Memory B cell (primary cell): ENCODE data around the gene IGFALS.

Experiments
- ATAC-seq: fragments of 150-1000 bp; cut with Tn5 transposase; 2 replicates; pipeline ENCODE4 v1.10.0; 2021; ENCODE audit warnings: low read depth, mild to moderate bottlenecking, moderate library complexity
- DNase-seq, 2 donors: peaks; one replicate each; pipeline ENCODE4 v3.0.0; 2022; ENCODE audit warnings: low spot score in 2 of 2
- H3K27ac Mint-ChIP-seq: one replicate; pipeline ENCODE4 v1.8.0; 2022; ENCODE audit warnings: mild to moderate bottlenecking, moderate library complexity, mixed read lengths
- H3K27me3 Mint-ChIP-seq: one replicate; pipeline ENCODE4 v1.8.0; 2022; ENCODE audit warnings: mixed read lengths
- H3K36me3 Mint-ChIP-seq: one replicate; pipeline ENCODE4 v1.8.0; 2022; ENCODE audit warnings: mild to moderate bottlenecking, mixed read lengths
- H3K4me1 Mint-ChIP-seq: one replicate; pipeline ENCODE4 v1.8.0; 2022; ENCODE audit warnings: mixed read lengths
- H3K4me3 Mint-ChIP-seq: one replicate; pipeline ENCODE4 v1.8.0; 2022; ENCODE audit warnings: mild to moderate bottlenecking, moderate library complexity, mixed read lengths
- H3K9me3 Mint-ChIP-seq: one replicate; pipeline ENCODE4 v1.8.0; 2022; ENCODE audit warnings: mixed read lengths

Gene IGFALS

GRCh38 chr16:1779234-1779701 is 14.2 kb downstream of the IGFALS start:
- Mint-ChIP-seq H3K4me1 (peaks cover 11% of the 10 kb centered on the region), H3K9me3 (no peaks in the 10 kb centered on the region), H3K36me3 (peaks cover 2% of the 10 kb centered on the region), H3K4me3 (no peak overlapping the region), H3K27ac (no peak overlapping the region), H3K27me3 (no peaks in the 10 kb centered on the region)
- ATAC-seq (no peak), DNase-seq (no peak)

- Mint-ChIP-seq H3K4me1 (peaks cover 11% of the 10 kb centered on the region), H3K9me3 (no peaks in the 10 kb centered on the region), H3K27ac (no peak overlapping the region), H3K27me3 (no peaks in the 10 kb centered on the region), H3K4me3 (no peak overlapping the region), H3K36me3 (peaks cover 2% of the 10 kb centered on the region)
- no peak for DNase-seq
- no peak for ATAC-seq
Measured at GRCh38 chr16:1778200-1779179, 15.0 kb downstream of the IGFALS start.

GRCh38 chr16:1777375-1778199 is 15.9 kb downstream of the IGFALS start:
- Mint-ChIP-seq H3K4me3 (no peak overlapping the region), H3K27ac (no peak overlapping the region), H3K9me3 (no peaks in the 10 kb centered on the region), H3K27me3 (no peaks in the 10 kb centered on the region), H3K4me1 (peaks cover 8% of the 10 kb centered on the region), H3K36me3 (peaks cover 2% of the 10 kb centered on the region)
- DNase-seq, result no peak
- ATAC-seq, result no peak

- DNase-seq, result no peak
- no peak overlapping the region for H3K4me3 Mint-ChIP-seq
- H3K27ac Mint-ChIP-seq, result no peak overlapping the region
- no peak for ATAC-seq
- H3K27me3 Mint-ChIP-seq, result no peaks in the 10 kb centered on the region
- H3K4me1 Mint-ChIP-seq, result peaks cover 11% of the 10 kb centered on the region
- H3K36me3 Mint-ChIP-seq, result peaks cover 2% of the 10 kb centered on the region
- H3K9me3 Mint-ChIP-seq, result no peaks in the 10 kb centered on the region
Measured at GRCh38 chr16:1776991-1777374, 16.5 kb downstream of the IGFALS start.

GRCh38 chr16:1776672-1776955 is 16.9 kb downstream of the IGFALS start:
- no peak overlapping the region for H3K27ac Mint-ChIP-seq
- peaks cover 2% of the 10 kb centered on the region for H3K36me3 Mint-ChIP-seq

GRCh38 chr16:1775846-1776671 is 17.4 kb downstream of the IGFALS start:
- Mint-ChIP-seq H3K36me3 (peaks cover 2% of the 10 kb centered on the region), H3K9me3 (no peaks in the 10 kb centered on the region), H3K4me3 (no peak overlapping the region), H3K27me3 (no peaks in the 10 kb centered on the region), H3K27ac (no peak overlapping the region), H3K4me1 (peaks cover 8% of the 10 kb centered on the region)
- ATAC-seq (no peak), DNase-seq (no peak)

More at GRCh38 chr16:1776672-1776955, 16.9 kb downstream of the IGFALS start:
- ATAC-seq (no peak), DNase-seq (no peak)
- H3K4me3 Mint-ChIP-seq, result no peak overlapping the region
- H3K4me1 Mint-ChIP-seq, result peaks cover 10% of the 10 kb centered on the region
- H3K9me3 Mint-ChIP-seq, result no peaks in the 10 kb centered on the region
- H3K27me3 Mint-ChIP-seq, result no peaks in the 10 kb centered on the region

- no peaks in the 10 kb centered on the region for H3K9me3 Mint-ChIP-seq
- H3K27ac Mint-ChIP-seq, result no peak overlapping the region
- no peaks in the 10 kb centered on the region for H3K27me3 Mint-ChIP-seq
- peaks cover 2% of the 10 kb centered on the region for H3K36me3 Mint-ChIP-seq
- peaks cover 8% of the 10 kb centered on the region for H3K4me1 Mint-ChIP-seq
- DNase-seq, result no peak
- ATAC-seq, result no peak
- peak overlapping the region; percentile 41 for H3K4me3 Mint-ChIP-seq
Measured at GRCh38 chr16:1775006-1775845, 18.3 kb downstream of the IGFALS start.

GRCh38 chr16:1774448-1774780 is 19.1 kb downstream of the IGFALS start:
- H3K4me3 Mint-ChIP-seq, result no peak overlapping the region
- peaks cover 3% of the 10 kb centered on the region for H3K36me3 Mint-ChIP-seq
- DNase-seq (no peak), ATAC-seq (no peak)
- H3K27me3 Mint-ChIP-seq, result no peaks in the 10 kb centered on the region
- H3K27ac Mint-ChIP-seq, result no peak overlapping the region
- peaks cover 11% of the 10 kb centered on the region for H3K4me1 Mint-ChIP-seq
- no peaks in the 10 kb centered on the region for H3K9me3 Mint-ChIP-seq

GRCh38 chr16:1773703-1774447 is 19.6 kb downstream of the IGFALS start:
- H3K27me3 Mint-ChIP-seq, result no peaks in the 10 kb centered on the region
- ATAC-seq (peak; percentile 3), DNase-seq (no peak)
- H3K4me3 Mint-ChIP-seq, result peak overlapping the region; percentile 90
- H3K9me3 Mint-ChIP-seq, result no peaks in the 10 kb centered on the region
- H3K27ac Mint-ChIP-seq, result no peak overlapping the region
- peaks cover 1% of the 10 kb centered on the region for H3K36me3 Mint-ChIP-seq
- H3K4me1 Mint-ChIP-seq, result peaks cover 8% of the 10 kb centered on the region

GRCh38 chr16:1772908-1773702 is 20.4 kb downstream of the IGFALS start, which contains the start of gene MRPS34:
Gene MRPS34, minus strand, starts transcription at chr16:1773134. Its CDS starts 15 bp downstream, at chr16:1773119.
- H3K27me3 Mint-ChIP-seq, result no peaks in the 10 kb centered on the region
- ATAC-seq (peak; percentile 56), DNase-seq (peak; percentile 77 to 87)
- H3K4me3 Mint-ChIP-seq, result peak within 1 kb of the TSS; percentile 90
- peaks cover 4% of the 10 kb centered on the region for H3K36me3 Mint-ChIP-seq
- no peaks in the 10 kb centered on the region for H3K9me3 Mint-ChIP-seq
- H3K4me1 Mint-ChIP-seq, result peaks cover 7% of the 10 kb centered on the region
- H3K27ac Mint-ChIP-seq, result peak within 1 kb of the TSS; percentile 83

GRCh38 chr16:1772362-1772907 is 21.1 kb downstream of the IGFALS start, which contains the start of gene EME2:
Gene EME2, plus strand, starts transcription at chr16:1772810. Its CDS starts 418 bp downstream, at chr16:1773228.
- Mint-ChIP-seq H3K4me3 (peak within 1 kb of the TSS; percentile 90), H3K9me3 (no peaks in the 10 kb centered on the region), H3K27ac (peak within 1 kb of the TSS; percentile 83), H3K4me1 (peaks cover 7% of the 10 kb centered on the region), H3K36me3 (peaks cover 7% of the 10 kb centered on the region), H3K27me3 (no peaks in the 10 kb centered on the region)
- DNase-seq, result peak in 1 of 2 donors; percentile 47
- ATAC-seq, result peak; percentile 19
